Measurements from ENCODE around the gene NFIA. TPM values are rescaled to one million over a fixed set of nuclear protein-coding genes. Genes with fewer than 3 reads are reported as not detected.

NFIA gene
- polyA plus RNA-seq, 3 donors = 1.4 to 5.3 (median 2.4) TPM

DNA sequence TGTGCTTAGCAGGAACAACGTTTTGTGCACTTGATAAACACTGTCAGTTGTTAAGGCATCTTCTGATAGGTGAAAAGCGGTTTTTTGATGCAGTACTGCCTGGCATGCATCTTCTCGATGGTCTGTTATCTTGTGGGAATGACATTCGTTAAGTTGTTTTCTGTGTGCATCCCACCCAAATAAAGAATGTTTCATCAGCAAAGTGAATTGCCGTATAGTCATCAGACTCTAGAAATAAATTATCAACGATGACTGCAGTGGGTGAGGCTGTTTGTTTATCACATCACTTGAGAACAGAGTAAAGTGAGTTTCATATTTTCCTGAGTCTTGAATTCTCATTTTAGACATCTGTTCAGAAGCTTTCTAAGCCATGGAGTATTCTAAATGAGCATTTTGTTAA lies 34.1 kb downstream of the NFIA start:
- Histone ChIP-seq H3K79me2 (ENCODE audit: insufficient read depth, low read length) (no peaks in the 10 kb centered on the region), H4K20me1 (ENCODE audit: insufficient read depth, low read length) (no peaks in the 10 kb centered on the region), H3K4me3 (replicated peaks in 1 of 3; ENCODE audit: low read depth in 2 of 3, low read length in 3 of 3) (no peak overlapping the region), H3K9ac (ENCODE audit: insufficient read depth, low read length, poor library complexity, severe bottlenecking) (no peak overlapping the region), H3K36me3 (replicated peaks in 1 of 2; ENCODE audit: control insufficient read depth in 1 of 2, insufficient read depth in 2 of 2, low read length in 2 of 2) (no peaks in the 10 kb centered on the region), H3K4me1 (ENCODE audit: control insufficient read depth in 1 of 2, insufficient read depth in 2 of 2, low read length in 2 of 2) (peaks cover 10 to 20% of the 10 kb centered on the region in 2 donors), H2AFZ (ENCODE audit: insufficient read depth, low read depth, low read length, poor library complexity, severe bottlenecking) (no peak overlapping the region), H3K9me3 (replicated peaks in 1 of 2; ENCODE audit: control insufficient read depth in 1 of 2, insufficient read depth in 1 of 2, low read length in 2 of 2) (no peaks in the 10 kb centered on the region), H3K27ac (ENCODE audit: low read depth in 1 of 2, low read length in 2 of 2) (no peak overlapping the region), H3K27me3 (ENCODE audit: control insufficient read depth in 2 of 2, insufficient read depth in 2 of 2, low read length in 2 of 2) (no peaks in the 10 kb centered on the region), H3K4me2 (replicated peaks; ENCODE audit: extremely low read depth, low read length, poor library complexity, severe bottlenecking) (no peak overlapping the region)
- 85% methylated on average over 3 of the region's 6 CpGs for WGBS (ENCODE audit: insufficient coverage)
- no peak for DNase-seq
- Mint-ChIP-seq H3K36me3 (no peaks in the 10 kb centered on the region), H3K4me1 (peaks cover 29% of the 10 kb centered on the region), H3K27ac (no peak overlapping the region), H3K4me3 (no peak overlapping the region), H3K27me3 (ENCODE audit: low read depth in 3 of 3) (no peaks in the 10 kb centered on the region), H3K9me3 (peaks cover 0 to 3% (median 0%) of the 10 kb centered on the region in 7 donors)
- intact Hi-C loops (cut with micrococcal nuclease) = no loop called here
- no peak for TF ChIP-seq CTCF (IDR thresholded peaks at IDR 0.05)

- intact Hi-C loops (cut with micrococcal nuclease) = no loop called here
- Histone ChIP-seq H3K79me2 (ENCODE audit: insufficient read depth, low read length) (no peaks in the 10 kb centered on the region), H4K20me1 (ENCODE audit: insufficient read depth, low read length) (no peaks in the 10 kb centered on the region), H3K4me2 (replicated peaks; ENCODE audit: extremely low read depth, low read length, poor library complexity, severe bottlenecking) (no peak overlapping the region), H3K27me3 (ENCODE audit: control insufficient read depth in 2 of 2, insufficient read depth in 2 of 2, low read length in 2 of 2) (no peaks in the 10 kb centered on the region), H3K27ac (ENCODE audit: low read depth in 1 of 2, low read length in 2 of 2) (no peak overlapping the region), H2AFZ (ENCODE audit: insufficient read depth, low read depth, low read length, poor library complexity, severe bottlenecking) (no peak overlapping the region), H3K4me3 (replicated peaks in 1 of 3; ENCODE audit: low read depth in 2 of 3, low read length in 3 of 3) (no peak overlapping the region), H3K9ac (ENCODE audit: insufficient read depth, low read length, poor library complexity, severe bottlenecking) (no peak overlapping the region), H3K4me1 (ENCODE audit: control insufficient read depth in 1 of 2, insufficient read depth in 2 of 2, low read length in 2 of 2) (peaks cover 10 to 20% of the 10 kb centered on the region in 2 donors), H3K36me3 (replicated peaks in 1 of 2; ENCODE audit: control insufficient read depth in 1 of 2, insufficient read depth in 2 of 2, low read length in 2 of 2) (no peaks in the 10 kb centered on the region), H3K9me3 (replicated peaks in 1 of 2; ENCODE audit: control insufficient read depth in 1 of 2, insufficient read depth in 1 of 2, low read length in 2 of 2) (no peaks in the 10 kb centered on the region)
- Mint-ChIP-seq H3K4me1 (peaks cover 27% of the 10 kb centered on the region), H3K36me3 (no peaks in the 10 kb centered on the region), H3K27ac (no peak overlapping the region), H3K4me3 (no peak overlapping the region), H3K27me3 (ENCODE audit: low read depth in 3 of 3) (no peaks in the 10 kb centered on the region), H3K9me3 (peaks cover 0 to 3% (median 0%) of the 10 kb centered on the region in 7 donors)
- TF ChIP-seq CTCF (IDR thresholded peaks at IDR 0.05) = no peak
- WGBS (ENCODE audit: insufficient coverage) = 100% methylated on average over 1 of the region's 2 CpGs
- DNase-seq = no peak
These were observed 34.9 kb downstream of the NFIA start for GRCh38 chr1:61117283-61117682.
